ENCODE measurements around the gene UBA6.

DNA sequence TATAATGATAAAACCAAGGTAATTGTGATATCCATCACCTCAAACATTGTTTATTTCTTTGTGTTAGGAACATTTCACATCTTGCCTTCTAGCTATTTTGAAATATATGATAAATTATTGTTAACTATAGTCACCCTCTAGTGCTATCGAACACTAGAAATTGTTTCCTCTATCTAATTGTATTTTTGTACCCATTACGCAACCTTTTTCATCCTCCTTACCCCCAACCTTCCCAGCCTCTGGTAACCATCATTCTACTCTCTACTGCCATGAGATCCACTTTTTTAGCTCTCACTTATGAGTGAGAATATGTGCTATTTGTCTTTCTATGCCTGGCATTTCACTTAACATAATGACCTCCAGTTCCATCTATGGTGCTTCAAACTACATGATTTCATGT lies 3.9 kb upstream of the UBA6 start:
- TF ChIP-seq, protein P1, sequence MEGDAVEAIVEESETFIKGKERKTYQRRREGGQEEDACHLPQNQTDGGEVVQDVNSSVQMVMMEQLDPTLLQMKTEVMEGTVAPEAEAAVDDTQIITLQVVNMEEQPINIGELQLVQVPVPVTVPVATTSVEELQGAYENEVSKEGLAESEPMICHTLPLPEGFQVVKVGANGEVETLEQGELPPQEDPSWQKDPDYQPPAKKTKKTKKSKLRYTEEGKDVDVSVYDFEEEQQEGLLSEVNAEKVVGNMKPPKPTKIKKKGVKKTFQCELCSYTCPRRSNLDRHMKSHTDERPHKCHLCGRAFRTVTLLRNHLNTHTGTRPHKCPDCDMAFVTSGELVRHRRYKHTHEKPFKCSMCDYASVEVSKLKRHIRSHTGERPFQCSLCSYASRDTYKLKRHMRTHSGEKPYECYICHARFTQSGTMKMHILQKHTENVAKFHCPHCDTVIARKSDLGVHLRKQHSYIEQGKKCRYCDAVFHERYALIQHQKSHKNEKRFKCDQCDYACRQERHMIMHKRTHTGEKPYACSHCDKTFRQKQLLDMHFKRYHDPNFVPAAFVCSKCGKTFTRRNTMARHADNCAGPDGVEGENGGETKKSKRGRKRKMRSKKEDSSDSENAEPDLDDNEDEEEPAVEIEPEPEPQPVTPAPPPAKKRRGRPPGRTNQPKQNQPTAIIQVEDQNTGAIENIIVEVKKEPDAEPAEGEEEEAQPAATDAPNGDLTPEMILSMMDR (IDR thresholded peaks at IDR 0.05) = no peak
- no peak for TF ChIP-seq POLR2A (IDR thresholded peaks at IDR 0.05)
